ENCODE data around the gene COMMD1. TPM values are rescaled to one million over a fixed set of nuclear protein-coding genes. Genes with fewer than 3 reads are reported as not detected.

COMMD1 gene
- total RNA-seq, 4 donors from 2014 or later: 32.3 to 50.4 (median 44.2) TPM

- ATAC-seq: no peak
- H3K9me3 ChIP-seq: peaks cover 0 to 6% (median 0%) of the 10 kb centered on the region in 3 donors
- no peak overlapping the region for H3K27ac ChIP-seq
- no peaks in the 10 kb centered on the region for H3K36me3 ChIP-seq
- H3K27me3 ChIP-seq: no peaks in the 10 kb centered on the region
- 38 to 40% methylated on average over 2 of the region's 2 CpGs for WGBS, 2 donors (ENCODE audit: low coverage in 1 of 2)
- no peak overlapping the region for H3K4me3 ChIP-seq
- peaks cover 0 to 19% (median 0%) of the 10 kb centered on the region in 3 donors for H3K4me1 ChIP-seq
- TF ChIP-seq CTCF (IDR thresholded peaks at IDR 0.05) (no peak), POLR2AphosphoS5 (IDR thresholded peaks at IDR 0.05) (no peak), POLR2A (IDR thresholded peaks at IDR 0.05) (no peak), EP300 (IDR thresholded peaks at IDR 0.05) (no peak)
Measured at GRCh38 chr2:62042944-62043343, 137.5 kb downstream of the COMMD1 start.

- H3K4me1 ChIP-seq: peaks cover 0 to 23% (median 0%) of the 10 kb centered on the region in 3 donors
- no peak overlapping the region for H3K27ac ChIP-seq
- H3K27me3 ChIP-seq: no peaks in the 10 kb centered on the region
- peaks cover 0 to 6% (median 0%) of the 10 kb centered on the region in 3 donors for H3K9me3 ChIP-seq
- no peaks in the 10 kb centered on the region for H3K36me3 ChIP-seq
- WGBS, 2 donors (ENCODE audit: low coverage in 1 of 2): 90 to 97% methylated on average over 2 to 3 of the region's 3 CpGs
- no peak overlapping the region for H3K4me3 ChIP-seq
- ATAC-seq: no peak
- TF ChIP-seq EP300 (IDR thresholded peaks at IDR 0.05) (no peak), POLR2A (IDR thresholded peaks at IDR 0.05) (no peak), CTCF (IDR thresholded peaks at IDR 0.05) (no peak), POLR2AphosphoS5 (IDR thresholded peaks at IDR 0.05) (no peak)
Measured at GRCh38 chr2:62045017-62045543, 139.6 kb downstream of the COMMD1 start.

GRCh38 chr2:62046141-62046540, 140.7 kb downstream of the COMMD1 start:
- TF ChIP-seq CTCF (IDR thresholded peaks at IDR 0.05): no peak
- no peak for TF ChIP-seq POLR2A (IDR thresholded peaks at IDR 0.05)
- TF ChIP-seq EP300 (IDR thresholded peaks at IDR 0.05): no peak
- no peak for TF ChIP-seq POLR2AphosphoS5 (IDR thresholded peaks at IDR 0.05)
- peaks cover 0 to 33% (median 0%) of the 10 kb centered on the region in 3 donors for H3K4me1 ChIP-seq
- no peak overlapping the region for H3K27ac ChIP-seq
- WGBS, 2 donors (ENCODE audit: low coverage in 1 of 2): 87 to 100% methylated on average over 1 of the region's 1 CpG
- no peak overlapping the region for H3K4me3 ChIP-seq
- H3K27me3 ChIP-seq: no peaks in the 10 kb centered on the region
- no peaks in the 10 kb centered on the region for H3K36me3 ChIP-seq
- ATAC-seq: no peak
- H3K9me3 ChIP-seq: peaks cover 0 to 6% (median 0%) of the 10 kb centered on the region in 3 donors

GRCh38 chr2:62050456-62051045, 145.1 kb downstream of the COMMD1 start:
- H3K36me3 ChIP-seq: no peaks in the 10 kb centered on the region
- H3K4me1 ChIP-seq: peaks cover 0 to 14% (median 0%) of the 10 kb centered on the region in 3 donors
- TF ChIP-seq POLR2A (IDR thresholded peaks at IDR 0.05) (no peak), POLR2AphosphoS5 (IDR thresholded peaks at IDR 0.05) (no peak), CTCF (IDR thresholded peaks at IDR 0.05) (no peak), EP300 (IDR thresholded peaks at IDR 0.05) (no peak)
- H3K27ac ChIP-seq: no peak overlapping the region
- WGBS, 2 donors (ENCODE audit: low coverage in 1 of 2): 19 to 57% methylated on average over 2 of the region's 2 CpGs
- no peaks in the 10 kb centered on the region for H3K27me3 ChIP-seq
- H3K4me3 ChIP-seq: no peak overlapping the region
- no peak for ATAC-seq
- no peaks in the 10 kb centered on the region for H3K9me3 ChIP-seq

Measured in gastroesophageal sphincter (tissue), 4 donors.